ENCODE results near the gene PCSK4. TPM values are rescaled to one million over a fixed set of nuclear protein-coding genes. Genes with fewer than 3 reads are reported as not detected.

The PCSK4 gene
- total and polyA plus RNA-seq, 9 of the 15 experiments (the other 6 are each of a cell fraction or from before 2014, with no cell fraction given), result 0.01 to 9.1 (median 2.1) TPM; not detected in 1

DNA sequence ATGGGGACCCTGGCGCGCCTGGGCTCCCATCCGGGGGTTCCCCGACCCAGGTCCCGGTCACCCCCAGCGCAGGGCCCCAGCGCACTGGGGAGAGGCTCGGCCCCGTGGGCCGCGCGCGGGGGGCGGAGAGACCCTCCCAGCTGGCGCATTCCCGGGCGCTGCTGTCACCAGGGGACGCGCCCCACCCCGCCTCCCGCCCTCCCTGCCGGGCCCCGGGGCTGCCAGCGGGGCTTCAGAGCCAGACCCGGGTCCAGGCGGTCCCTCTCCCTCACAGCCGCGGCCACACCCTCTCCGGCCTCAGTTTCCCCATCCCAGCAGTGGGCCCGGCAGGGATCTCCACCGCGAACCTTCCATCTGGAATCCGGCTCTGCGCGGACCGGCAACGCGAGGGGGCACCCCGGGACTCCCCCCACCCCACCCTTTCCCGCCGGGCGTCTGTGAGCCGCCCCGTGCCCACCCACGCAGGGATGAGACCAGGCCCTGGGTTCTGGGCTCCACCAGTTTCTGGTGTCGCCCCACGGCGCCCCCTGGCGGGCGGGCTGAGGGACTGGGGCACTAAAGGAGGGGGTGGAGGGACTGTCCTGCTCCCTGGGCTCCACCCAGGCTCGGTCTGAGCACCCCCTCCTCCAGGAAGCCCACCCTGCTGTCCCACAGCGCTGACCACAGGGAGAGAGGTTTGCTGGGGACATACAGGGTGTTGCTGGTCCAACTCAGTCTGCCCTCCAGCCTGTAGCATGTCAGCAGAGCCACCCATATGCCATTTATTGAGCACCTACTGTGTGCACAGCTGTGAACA is 23.5 kb upstream of the PCSK4 start (continued):
- TF ChIP-seq, protein P1, sequence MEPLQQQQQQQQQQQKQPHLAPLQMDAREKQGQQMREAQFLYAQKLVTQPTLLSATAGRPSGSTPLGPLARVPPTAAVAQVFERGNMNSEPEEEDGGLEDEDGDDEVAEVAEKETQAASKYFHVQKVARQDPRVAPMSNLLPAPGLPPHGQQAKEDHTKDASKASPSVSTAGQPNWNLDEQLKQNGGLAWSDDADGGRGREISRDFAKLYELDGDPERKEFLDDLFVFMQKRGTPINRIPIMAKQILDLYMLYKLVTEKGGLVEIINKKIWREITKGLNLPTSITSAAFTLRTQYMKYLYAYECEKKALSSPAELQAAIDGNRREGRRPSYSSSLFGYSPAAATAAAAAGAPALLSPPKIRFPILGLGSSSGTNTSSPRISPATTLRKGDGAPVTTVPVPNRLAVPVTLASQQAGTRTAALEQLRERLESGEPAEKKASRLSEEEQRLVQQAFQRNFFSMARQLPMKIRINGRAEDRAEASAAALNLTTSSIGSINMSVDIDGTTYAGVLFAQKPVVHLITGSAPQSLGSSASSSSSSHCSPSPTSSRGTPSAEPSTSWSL (CRISPR knock-in tag; IDR thresholded peaks at IDR 0.05; ENCODE audit: borderline replicate concordance), result no peak
- TF ChIP-seq ZC3H4 (CRISPR knock-in tag; IDR thresholded peaks at IDR 0.05; ENCODE audit: borderline replicate concordance) (peak; percentile 41; the same call in 1 of the 2 replicates), RAD51 (IDR thresholded peaks at IDR 0.05; ENCODE audit: borderline replicate concordance, low read depth) (no peak), ESRRB (CRISPR knock-in tag; IDR thresholded peaks at IDR 0.05; ENCODE audit: borderline replicate concordance) (no peak), ZNF584 (CRISPR knock-in tag; IDR thresholded peaks at IDR 0.05; ENCODE audit: low read depth) (no peak), NFRKB (IDR thresholded peaks at IDR 0.05; ENCODE audit: low read depth) (no peak), MECOM (CRISPR knock-in tag; IDR thresholded peaks at IDR 0.05) (no peak), TCF7 (IDR thresholded peaks at IDR 0.05; ENCODE audit: borderline replicate concordance) (peak; percentile 27; the same call in 1 of the 2 replicates), MTA3 (IDR thresholded peaks at IDR 0.05; ENCODE audit: borderline replicate concordance) (peak; percentile 54)
- TF ChIP-seq, protein P2, sequence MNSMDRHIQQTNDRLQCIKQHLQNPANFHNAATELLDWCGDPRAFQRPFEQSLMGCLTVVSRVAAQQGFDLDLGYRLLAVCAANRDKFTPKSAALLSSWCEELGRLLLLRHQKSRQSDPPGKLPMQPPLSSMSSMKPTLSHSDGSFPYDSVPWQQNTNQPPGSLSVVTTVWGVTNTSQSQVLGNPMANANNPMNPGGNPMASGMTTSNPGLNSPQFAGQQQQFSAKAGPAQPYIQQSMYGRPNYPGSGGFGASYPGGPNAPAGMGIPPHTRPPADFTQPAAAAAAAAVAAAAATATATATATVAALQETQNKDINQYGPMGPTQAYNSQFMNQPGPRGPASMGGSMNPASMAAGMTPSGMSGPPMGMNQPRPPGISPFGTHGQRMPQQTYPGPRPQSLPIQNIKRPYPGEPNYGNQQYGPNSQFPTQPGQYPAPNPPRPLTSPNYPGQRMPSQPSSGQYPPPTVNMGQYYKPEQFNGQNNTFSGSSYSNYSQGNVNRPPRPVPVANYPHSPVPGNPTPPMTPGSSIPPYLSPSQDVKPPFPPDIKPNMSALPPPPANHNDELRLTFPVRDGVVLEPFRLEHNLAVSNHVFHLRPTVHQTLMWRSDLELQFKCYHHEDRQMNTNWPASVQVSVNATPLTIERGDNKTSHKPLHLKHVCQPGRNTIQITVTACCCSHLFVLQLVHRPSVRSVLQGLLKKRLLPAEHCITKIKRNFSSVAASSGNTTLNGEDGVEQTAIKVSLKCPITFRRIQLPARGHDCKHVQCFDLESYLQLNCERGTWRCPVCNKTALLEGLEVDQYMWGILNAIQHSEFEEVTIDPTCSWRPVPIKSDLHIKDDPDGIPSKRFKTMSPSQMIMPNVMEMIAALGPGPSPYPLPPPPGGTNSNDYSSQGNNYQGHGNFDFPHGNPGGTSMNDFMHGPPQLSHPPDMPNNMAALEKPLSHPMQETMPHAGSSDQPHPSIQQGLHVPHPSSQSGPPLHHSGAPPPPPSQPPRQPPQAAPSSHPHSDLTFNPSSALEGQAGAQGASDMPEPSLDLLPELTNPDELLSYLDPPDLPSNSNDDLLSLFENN (IDR thresholded peaks at IDR 0.05; ENCODE audit: low read depth in 2 of 2, low read length in 2 of 2), result no peak
- TF ChIP-seq, protein P3, sequence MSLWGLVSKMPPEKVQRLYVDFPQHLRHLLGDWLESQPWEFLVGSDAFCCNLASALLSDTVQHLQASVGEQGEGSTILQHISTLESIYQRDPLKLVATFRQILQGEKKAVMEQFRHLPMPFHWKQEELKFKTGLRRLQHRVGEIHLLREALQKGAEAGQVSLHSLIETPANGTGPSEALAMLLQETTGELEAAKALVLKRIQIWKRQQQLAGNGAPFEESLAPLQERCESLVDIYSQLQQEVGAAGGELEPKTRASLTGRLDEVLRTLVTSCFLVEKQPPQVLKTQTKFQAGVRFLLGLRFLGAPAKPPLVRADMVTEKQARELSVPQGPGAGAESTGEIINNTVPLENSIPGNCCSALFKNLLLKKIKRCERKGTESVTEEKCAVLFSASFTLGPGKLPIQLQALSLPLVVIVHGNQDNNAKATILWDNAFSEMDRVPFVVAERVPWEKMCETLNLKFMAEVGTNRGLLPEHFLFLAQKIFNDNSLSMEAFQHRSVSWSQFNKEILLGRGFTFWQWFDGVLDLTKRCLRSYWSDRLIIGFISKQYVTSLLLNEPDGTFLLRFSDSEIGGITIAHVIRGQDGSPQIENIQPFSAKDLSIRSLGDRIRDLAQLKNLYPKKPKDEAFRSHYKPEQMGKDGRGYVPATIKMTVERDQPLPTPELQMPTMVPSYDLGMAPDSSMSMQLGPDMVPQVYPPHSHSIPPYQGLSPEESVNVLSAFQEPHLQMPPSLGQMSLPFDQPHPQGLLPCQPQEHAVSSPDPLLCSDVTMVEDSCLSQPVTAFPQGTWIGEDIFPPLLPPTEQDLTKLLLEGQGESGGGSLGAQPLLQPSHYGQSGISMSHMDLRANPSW (CRISPR knock-in tag; IDR thresholded peaks at IDR 0.05), result no peak
- TF ChIP-seq, protein P4, sequence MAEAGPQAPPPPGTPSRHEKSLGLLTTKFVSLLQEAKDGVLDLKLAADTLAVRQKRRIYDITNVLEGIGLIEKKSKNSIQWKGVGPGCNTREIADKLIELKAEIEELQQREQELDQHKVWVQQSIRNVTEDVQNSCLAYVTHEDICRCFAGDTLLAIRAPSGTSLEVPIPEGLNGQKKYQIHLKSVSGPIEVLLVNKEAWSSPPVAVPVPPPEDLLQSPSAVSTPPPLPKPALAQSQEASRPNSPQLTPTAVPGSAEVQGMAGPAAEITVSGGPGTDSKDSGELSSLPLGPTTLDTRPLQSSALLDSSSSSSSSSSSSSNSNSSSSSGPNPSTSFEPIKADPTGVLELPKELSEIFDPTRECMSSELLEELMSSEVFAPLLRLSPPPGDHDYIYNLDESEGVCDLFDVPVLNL (CRISPR knock-in tag; IDR thresholded peaks at IDR 0.05; ENCODE audit: low read depth), result no peak
